ENCODE data around the gene BCDIN3D.

DNA sequence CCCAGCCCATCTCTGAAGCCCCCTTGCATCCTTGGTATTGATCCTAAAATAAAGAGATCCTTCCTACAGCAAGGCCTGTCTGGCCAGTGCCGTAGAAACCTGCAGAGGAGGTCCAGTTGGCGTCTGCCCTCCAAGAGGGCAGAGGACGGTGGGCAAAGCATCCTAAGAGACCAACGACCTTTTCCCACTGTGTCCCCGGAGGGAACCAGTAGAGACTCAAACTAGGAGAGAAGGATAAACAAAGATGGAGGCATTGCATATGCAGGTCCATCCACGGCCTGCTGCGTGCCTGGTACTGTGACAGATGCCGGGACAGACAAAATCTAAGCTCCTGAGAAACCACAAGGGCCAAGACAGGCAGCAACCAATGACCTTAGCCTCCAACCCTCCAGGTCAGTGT lies 18.5 kb downstream of the BCDIN3D start:
- TF ChIP-seq, protein P1, sequence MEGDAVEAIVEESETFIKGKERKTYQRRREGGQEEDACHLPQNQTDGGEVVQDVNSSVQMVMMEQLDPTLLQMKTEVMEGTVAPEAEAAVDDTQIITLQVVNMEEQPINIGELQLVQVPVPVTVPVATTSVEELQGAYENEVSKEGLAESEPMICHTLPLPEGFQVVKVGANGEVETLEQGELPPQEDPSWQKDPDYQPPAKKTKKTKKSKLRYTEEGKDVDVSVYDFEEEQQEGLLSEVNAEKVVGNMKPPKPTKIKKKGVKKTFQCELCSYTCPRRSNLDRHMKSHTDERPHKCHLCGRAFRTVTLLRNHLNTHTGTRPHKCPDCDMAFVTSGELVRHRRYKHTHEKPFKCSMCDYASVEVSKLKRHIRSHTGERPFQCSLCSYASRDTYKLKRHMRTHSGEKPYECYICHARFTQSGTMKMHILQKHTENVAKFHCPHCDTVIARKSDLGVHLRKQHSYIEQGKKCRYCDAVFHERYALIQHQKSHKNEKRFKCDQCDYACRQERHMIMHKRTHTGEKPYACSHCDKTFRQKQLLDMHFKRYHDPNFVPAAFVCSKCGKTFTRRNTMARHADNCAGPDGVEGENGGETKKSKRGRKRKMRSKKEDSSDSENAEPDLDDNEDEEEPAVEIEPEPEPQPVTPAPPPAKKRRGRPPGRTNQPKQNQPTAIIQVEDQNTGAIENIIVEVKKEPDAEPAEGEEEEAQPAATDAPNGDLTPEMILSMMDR (IDR thresholded peaks at IDR 0.05): no peak
- no peak for TF ChIP-seq ZFX (IDR thresholded peaks at IDR 0.05; ENCODE audit: borderline replicate concordance)
